ENCODE results near the gene MARCHF7.

DNA sequence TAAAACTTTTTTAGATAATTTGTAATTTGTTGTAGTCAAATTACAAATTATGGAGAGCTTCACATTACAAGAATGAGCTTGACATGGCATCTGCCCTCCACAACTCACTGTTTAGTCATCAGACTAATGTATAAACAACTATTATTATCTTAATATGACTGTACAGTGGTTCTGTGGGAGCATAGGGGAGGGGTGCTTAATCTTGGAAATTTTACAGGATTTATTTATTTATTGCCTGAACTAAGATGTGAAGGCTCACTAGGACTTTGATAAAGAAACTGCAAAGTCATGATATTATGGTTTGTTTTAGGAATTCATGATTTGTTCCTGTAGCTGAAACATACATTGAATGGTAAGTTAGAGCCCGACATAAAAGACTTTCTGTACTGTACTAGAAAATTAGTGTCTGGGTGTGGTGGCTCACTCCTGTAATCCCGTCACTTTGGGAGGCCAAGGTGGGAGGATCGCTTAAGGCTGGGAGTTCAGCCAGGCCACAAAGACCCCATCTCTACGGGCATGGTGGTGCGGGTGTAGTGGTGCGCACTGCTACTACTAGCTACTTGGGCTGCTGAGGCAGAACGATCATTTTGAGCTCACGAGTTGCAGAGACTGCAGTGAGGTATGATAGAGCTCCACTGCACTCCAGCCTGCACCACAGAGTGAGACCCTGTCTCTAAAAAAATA lies 2.1 kb downstream of the MARCHF7 start:
- TF ChIP-seq, protein P1, sequence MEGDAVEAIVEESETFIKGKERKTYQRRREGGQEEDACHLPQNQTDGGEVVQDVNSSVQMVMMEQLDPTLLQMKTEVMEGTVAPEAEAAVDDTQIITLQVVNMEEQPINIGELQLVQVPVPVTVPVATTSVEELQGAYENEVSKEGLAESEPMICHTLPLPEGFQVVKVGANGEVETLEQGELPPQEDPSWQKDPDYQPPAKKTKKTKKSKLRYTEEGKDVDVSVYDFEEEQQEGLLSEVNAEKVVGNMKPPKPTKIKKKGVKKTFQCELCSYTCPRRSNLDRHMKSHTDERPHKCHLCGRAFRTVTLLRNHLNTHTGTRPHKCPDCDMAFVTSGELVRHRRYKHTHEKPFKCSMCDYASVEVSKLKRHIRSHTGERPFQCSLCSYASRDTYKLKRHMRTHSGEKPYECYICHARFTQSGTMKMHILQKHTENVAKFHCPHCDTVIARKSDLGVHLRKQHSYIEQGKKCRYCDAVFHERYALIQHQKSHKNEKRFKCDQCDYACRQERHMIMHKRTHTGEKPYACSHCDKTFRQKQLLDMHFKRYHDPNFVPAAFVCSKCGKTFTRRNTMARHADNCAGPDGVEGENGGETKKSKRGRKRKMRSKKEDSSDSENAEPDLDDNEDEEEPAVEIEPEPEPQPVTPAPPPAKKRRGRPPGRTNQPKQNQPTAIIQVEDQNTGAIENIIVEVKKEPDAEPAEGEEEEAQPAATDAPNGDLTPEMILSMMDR (IDR thresholded peaks at IDR 0.05), result no peak
- TF ChIP-seq POLR2AphosphoS5 (IDR thresholded peaks at IDR 0.05; ENCODE audit: insufficient read depth in 1 of 2, low read depth in 1 of 2) (no peak), POLR2A (IDR thresholded peaks at IDR 0.05) (no peak)
